Hepatocyte (in vitro differentiated cells): ENCODE measurements around the gene CLRN2. TPM values are rescaled to one million over a fixed set of nuclear protein-coding genes. Genes with fewer than 3 reads are reported as not detected.

Experiments
- DNase-seq: peaks from one replicate; pipeline ENCODE4 v3.0.0-alpha.2; 2016; ENCODE audit warnings: low spot score
- H2AFZ ChIP-seq: fragments of 200-600 bp; sonication (generic); 2 replicates; pipeline ENCODE4 v1.6.0; 2016; ENCODE audit warnings: antibody characterized with exemption, mild to moderate bottlenecking
- H3K27ac ChIP-seq: fragments of 200-600 bp; sonication (generic); 2 replicates; pipeline ENCODE4 v1.5.1; 2016; ENCODE audit warnings: mild to moderate bottlenecking
- H3K27me3 ChIP-seq: fragments of 200-600 bp; sonication (generic); 2 replicates; pipeline ENCODE4 v1.6.1; 2016
- H3K36me3 ChIP-seq: fragments of 200-600 bp; sonication (generic); replicated peaks from 2 replicates; pipeline ENCODE4 v1.5.1; 2016; ENCODE audit warnings: low read depth; ENCODE audit not compliant: insufficient read depth
- H3K4me1 ChIP-seq: fragments of 200-600 bp; sonication (generic); 2 replicates; pipeline ENCODE4 v1.5.1; 2016; ENCODE audit warnings: mild to moderate bottlenecking, moderate library complexity; ENCODE audit not compliant: insufficient read depth
- H3K4me2 ChIP-seq: fragments of 200-600 bp; sonication (generic); 2 replicates; pipeline ENCODE4 v1.6.0; 2016
- H3K4me3 ChIP-seq: fragments of 200-600 bp; sonication (generic); 2 replicates; pipeline ENCODE4 v1.5.1; 2016; ENCODE audit warnings: mild to moderate bottlenecking
- H3K79me2 ChIP-seq: fragments of 200-600 bp; sonication (generic); 2 replicates; pipeline ENCODE4 v1.6.0; 2017; ENCODE audit warnings: mild to moderate bottlenecking
- H3K9me2 ChIP-seq: fragments of 200-600 bp; sonication (generic); replicated peaks from 2 replicates; pipeline ENCODE4 v1.6.0; 2017; ENCODE audit warnings: mild to moderate bottlenecking; ENCODE audit not compliant: insufficient read depth
- H3K9me3 ChIP-seq: fragments of 200-600 bp; sonication (generic); 2 replicates; pipeline ENCODE4 v1.5.1; 2016; ENCODE audit warnings: low read depth, mild to moderate bottlenecking
- H4K20me1 ChIP-seq: fragments of 200-600 bp; sonication (generic); 2 replicates; pipeline ENCODE4 v1.6.0; 2016; ENCODE audit warnings: mild to moderate bottlenecking; ENCODE audit not compliant: insufficient read depth, poor library complexity, severe bottlenecking
- CTCF ChIP-seq: fragments of 200-600 bp; sonication (generic); IDR thresholded peaks from 2 replicates; pipeline ENCODE4 v1.5.1; 2016; ENCODE audit warnings: antibody characterized with exemption, mild to moderate bottlenecking; ENCODE audit not compliant: poor library complexity
- EZH2 ChIP-seq: fragments of 200-600 bp; sonication (generic); IDR thresholded peaks from 2 replicates; pipeline ENCODE4 v1.6.1; 2016; ENCODE audit warnings: antibody characterized with exemption, mild to moderate bottlenecking, borderline replicate concordance
- EZH2phosphoT487 ChIP-seq: fragments of 200-600 bp; sonication (generic); IDR thresholded peaks from one replicate; pipeline ENCODE4 v1.6.1; 2018; ENCODE audit warnings: antibody characterized with exemption, mild to moderate bottlenecking, low read depth, moderate library complexity; ENCODE audit not compliant: unreplicated experiment, severe bottlenecking
- WGBS: methylation state at CpG from one replicate; pipeline ENCODE4 v1.1.6; 2016; ENCODE audit warnings: low lambda C conversion rate; ENCODE audit errors: missing lambda C conversion rate; 5-methylcytosine and 5-hydroxymethylcytosine counted together
- polyA plus RNA-seq: library from polyadenylated mRNA; unstranded; fragments of >200 nt; fragmentation: Nextera tagmentation; extraction: Ambion mirVana; gene quantifications from 2 replicates; pipeline ENCODE4 v1.2.1, GENCODE V29; 2016
- total RNA-seq: library from RNA; depleted of rRNA; stranded (reverse); fragments of >200 nt; gene quantifications from 2 replicates; pipeline ENCODE4 v1.2.3, GENCODE V29; 2014

CLRN2 gene
- total and polyA plus RNA-seq, 2 experiments from 2014 or later: not detected

- Histone ChIP-seq H3K4me2 (peak overlapping the region; percentile 25), H2AFZ (peak overlapping the region; percentile 4), H3K9me3 (no peaks in the 10 kb centered on the region), H3K4me3 (no peak overlapping the region), H3K27me3 (no peaks in the 10 kb centered on the region), H3K36me3 (no peaks in the 10 kb centered on the region), H3K4me1 (peaks cover 4% of the 10 kb centered on the region), H3K9me2 (no peaks in the 10 kb centered on the region), H4K20me1 (no peaks in the 10 kb centered on the region), H3K79me2 (no peaks in the 10 kb centered on the region), H3K27ac (peak overlapping the region; percentile 56)
- no peak for TF ChIP-seq CTCF
- TF ChIP-seq EZH2phosphoT487: no peak
- TF ChIP-seq EZH2: no peak
- no peak for DNase-seq
- 77% methylated on average over 7 of the region's 7 CpGs for WGBS
Measured at GRCh38 chr4:17480210-17480927, 34.6 kb upstream of the CLRN2 start.

GRCh38 chr4:17480955-17481354 lies 34.0 kb upstream of the CLRN2 start:
- WGBS: 73% methylated on average over 2 of the region's 2 CpGs
- Histone ChIP-seq H3K27me3 (no peaks in the 10 kb centered on the region), H3K4me2 (peak overlapping the region; percentile 25), H4K20me1 (no peaks in the 10 kb centered on the region), H3K4me1 (peaks cover 4% of the 10 kb centered on the region), H3K79me2 (no peaks in the 10 kb centered on the region), H3K9me3 (no peaks in the 10 kb centered on the region), H3K9me2 (no peaks in the 10 kb centered on the region), H2AFZ (peak overlapping the region; percentile 4), H3K27ac (peak overlapping the region; percentile 59), H3K4me3 (no peak overlapping the region), H3K36me3 (no peaks in the 10 kb centered on the region)
- peak; percentile 39 for DNase-seq
- TF ChIP-seq EZH2phosphoT487 (no peak), EZH2 (no peak), CTCF (no peak)

- Histone ChIP-seq H3K27me3 (no peaks in the 10 kb centered on the region), H3K9me3 (no peaks in the 10 kb centered on the region), H3K27ac (no peak overlapping the region), H3K4me2 (no peak overlapping the region), H3K36me3 (no peaks in the 10 kb centered on the region), H2AFZ (no peak overlapping the region), H3K4me1 (peaks cover 4% of the 10 kb centered on the region), H3K9me2 (no peaks in the 10 kb centered on the region), H4K20me1 (no peaks in the 10 kb centered on the region), H3K79me2 (no peaks in the 10 kb centered on the region), H3K4me3 (no peak overlapping the region)
- WGBS: 88% methylated on average over 2 of the region's 2 CpGs
- no peak for TF ChIP-seq EZH2phosphoT487
- no peak for TF ChIP-seq EZH2
- TF ChIP-seq CTCF: no peak
- no peak for DNase-seq
Measured at GRCh38 chr4:17482716-17483115, 32.2 kb upstream of the CLRN2 start.

DNA sequence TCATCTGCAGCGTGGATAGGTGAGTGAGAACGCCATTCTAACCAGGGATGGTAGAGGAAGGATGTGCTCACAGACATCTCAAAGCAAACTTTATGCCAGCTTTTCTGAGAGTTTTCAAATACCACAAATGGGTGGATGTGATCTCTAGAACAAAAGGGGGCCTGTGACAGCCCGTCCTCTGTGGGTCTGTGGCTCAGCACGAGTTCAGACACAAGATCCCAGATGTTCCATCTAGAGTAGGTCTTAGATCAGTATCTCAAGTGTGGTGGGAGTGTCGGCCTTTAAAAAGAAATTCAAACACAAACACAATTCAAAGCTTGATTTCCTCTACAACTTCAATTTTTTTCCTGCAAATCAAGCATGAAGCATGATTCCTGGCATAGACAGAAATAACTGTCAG lies 25.8 kb upstream of the CLRN2 start:
- H3K36me3 ChIP-seq: no peaks in the 10 kb centered on the region
- no peaks in the 10 kb centered on the region for H3K9me3 ChIP-seq
- WGBS: 82% methylated on average over 5 of the region's 5 CpGs

More for the DNA sequence above, 25.8 kb upstream of the CLRN2 start:
- H3K4me3 ChIP-seq: no peak overlapping the region
- no peak for TF ChIP-seq EZH2phosphoT487
- no peak for TF ChIP-seq CTCF
- TF ChIP-seq EZH2: no peak
- H3K4me1 ChIP-seq: peaks cover 19% of the 10 kb centered on the region
- peaks cover 5% of the 10 kb centered on the region for H3K79me2 ChIP-seq
- DNase-seq: no peak
- no peak overlapping the region for H2AFZ ChIP-seq
- no peaks in the 10 kb centered on the region for H3K27me3 ChIP-seq
- no peak overlapping the region for H3K4me2 ChIP-seq
- no peaks in the 10 kb centered on the region for H3K9me2 ChIP-seq
- H4K20me1 ChIP-seq: no peaks in the 10 kb centered on the region
- no peak overlapping the region for H3K27ac ChIP-seq
